Measurements from ENCODE around the gene ZNF503.

The ZNF503 gene

GRCh38 chr10:75435291-75435690, 33.7 kb upstream of the ZNF503 start:
- Histone ChIP-seq H3K27me3 (ENCODE audit: low read length) (no peaks in the 10 kb centered on the region), H3K79me2 (ENCODE audit: insufficient read depth, low read length) (no peaks in the 10 kb centered on the region)
- TF ChIP-seq, protein P1, sequence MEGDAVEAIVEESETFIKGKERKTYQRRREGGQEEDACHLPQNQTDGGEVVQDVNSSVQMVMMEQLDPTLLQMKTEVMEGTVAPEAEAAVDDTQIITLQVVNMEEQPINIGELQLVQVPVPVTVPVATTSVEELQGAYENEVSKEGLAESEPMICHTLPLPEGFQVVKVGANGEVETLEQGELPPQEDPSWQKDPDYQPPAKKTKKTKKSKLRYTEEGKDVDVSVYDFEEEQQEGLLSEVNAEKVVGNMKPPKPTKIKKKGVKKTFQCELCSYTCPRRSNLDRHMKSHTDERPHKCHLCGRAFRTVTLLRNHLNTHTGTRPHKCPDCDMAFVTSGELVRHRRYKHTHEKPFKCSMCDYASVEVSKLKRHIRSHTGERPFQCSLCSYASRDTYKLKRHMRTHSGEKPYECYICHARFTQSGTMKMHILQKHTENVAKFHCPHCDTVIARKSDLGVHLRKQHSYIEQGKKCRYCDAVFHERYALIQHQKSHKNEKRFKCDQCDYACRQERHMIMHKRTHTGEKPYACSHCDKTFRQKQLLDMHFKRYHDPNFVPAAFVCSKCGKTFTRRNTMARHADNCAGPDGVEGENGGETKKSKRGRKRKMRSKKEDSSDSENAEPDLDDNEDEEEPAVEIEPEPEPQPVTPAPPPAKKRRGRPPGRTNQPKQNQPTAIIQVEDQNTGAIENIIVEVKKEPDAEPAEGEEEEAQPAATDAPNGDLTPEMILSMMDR (IDR thresholded peaks at IDR 0.05; ENCODE audit: insufficient read depth, low read length, poor library complexity, severe bottlenecking): no peak
- TF ChIP-seq EZH2phosphoT487 (conservative IDR thresholded peaks at IDR 0.05; ENCODE audit: low read length): no peak

DNA sequence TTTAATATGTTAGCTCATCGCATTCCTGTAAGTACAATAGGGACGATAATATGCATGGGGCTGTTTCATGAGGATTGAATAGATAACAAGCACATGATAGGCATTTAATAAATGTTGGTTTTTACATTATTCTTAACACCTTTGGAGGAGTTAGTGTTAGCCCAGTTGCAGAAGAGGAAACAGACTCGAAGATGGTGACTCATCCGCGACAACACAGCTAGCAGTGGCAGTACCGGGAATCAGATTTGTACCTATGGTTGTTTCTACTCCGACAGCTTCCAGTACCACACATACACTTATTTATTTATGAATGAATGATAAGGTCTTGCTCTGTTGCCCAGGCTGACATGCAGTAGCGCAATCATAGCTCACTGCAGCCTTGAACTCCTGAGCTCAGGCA, 32.7 kb upstream of the ZNF503 start:
- Histone ChIP-seq H3F3A (ENCODE audit: insufficient read depth) (no peaks in the 10 kb centered on the region), H4K20me1 (ENCODE audit: low read depth, low read length) (no peaks in the 10 kb centered on the region), H3K9me3 (ENCODE audit: insufficient read depth, low read length) (no peaks in the 10 kb centered on the region), H2AFZ (ENCODE audit: low read depth, low read length, severe bottlenecking) (no peak overlapping the region), H3K9me2 (replicated peaks; ENCODE audit: insufficient read depth, low read length) (no peaks in the 10 kb centered on the region), H3K79me2 (ENCODE audit: insufficient read depth, low read length) (no peaks in the 10 kb centered on the region), H3K4me3 (ENCODE audit: insufficient read depth, low read length, poor library complexity, severe bottlenecking) (no peak overlapping the region), H3K27ac (ENCODE audit: low read depth, low read length) (no peak overlapping the region), H3K36me3 (ENCODE audit: low read length) (no peaks in the 10 kb centered on the region), H3K27me3 (ENCODE audit: low read length) (no peaks in the 10 kb centered on the region), H3K4me2 (ENCODE audit: low read depth, low read length, poor library complexity, severe bottlenecking) (no peak overlapping the region), H3K9ac (ENCODE audit: low read length) (no peak overlapping the region)
- TF ChIP-seq, protein P1 (IDR thresholded peaks at IDR 0.05; ENCODE audit: insufficient read depth, low read length, poor library complexity, severe bottlenecking): no peak
- TF ChIP-seq EZH2phosphoT487 (conservative IDR thresholded peaks at IDR 0.05; ENCODE audit: low read length): no peak

More at GRCh38 chr10:75435291-75435690, 33.7 kb upstream of the ZNF503 start:
- Histone ChIP-seq H3F3A (ENCODE audit: insufficient read depth) (no peaks in the 10 kb centered on the region), H3K9ac (ENCODE audit: low read length) (no peak overlapping the region), H3K4me2 (ENCODE audit: low read depth, low read length, poor library complexity, severe bottlenecking) (no peak overlapping the region), H3K9me2 (replicated peaks; ENCODE audit: insufficient read depth, low read length) (no peaks in the 10 kb centered on the region), H2AFZ (ENCODE audit: low read depth, low read length, severe bottlenecking) (no peak overlapping the region), H3K27ac (ENCODE audit: low read depth, low read length) (no peak overlapping the region), H3K36me3 (ENCODE audit: low read length) (no peaks in the 10 kb centered on the region), H4K20me1 (ENCODE audit: low read depth, low read length) (no peaks in the 10 kb centered on the region), H3K9me3 (ENCODE audit: insufficient read depth, low read length) (no peaks in the 10 kb centered on the region), H3K4me3 (ENCODE audit: insufficient read depth, low read length, poor library complexity, severe bottlenecking) (no peak overlapping the region)

DNA sequence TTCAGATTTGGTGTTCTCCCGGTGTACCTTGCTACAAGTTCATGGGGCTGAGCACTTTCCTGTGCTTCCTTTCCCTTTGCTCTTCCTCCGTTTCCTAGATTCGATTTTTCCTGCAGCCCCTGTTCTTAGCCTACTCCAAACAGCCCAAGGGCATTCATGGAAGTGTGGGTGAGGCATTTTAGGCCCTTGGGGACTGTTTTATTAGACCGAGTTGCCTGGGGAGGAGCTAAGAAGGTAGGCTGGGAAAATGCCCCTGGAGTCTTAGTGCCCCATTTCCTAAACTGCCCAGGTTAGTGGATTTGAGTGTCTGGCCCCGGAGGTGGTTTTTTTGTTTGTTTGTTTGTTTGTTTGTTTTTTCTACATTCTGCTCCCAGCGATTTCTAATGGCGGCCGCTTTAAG, 31.7 kb upstream of the ZNF503 start:
- no peak overlapping the region for H3K4me2 ChIP-seq (ENCODE audit: low read depth, low read length, poor library complexity, severe bottlenecking)
- H3F3A ChIP-seq (ENCODE audit: insufficient read depth): no peaks in the 10 kb centered on the region
- H3K4me3 ChIP-seq (ENCODE audit: insufficient read depth, low read length, poor library complexity, severe bottlenecking): no peak overlapping the region
- TF ChIP-seq EZH2phosphoT487 (conservative IDR thresholded peaks at IDR 0.05; ENCODE audit: low read length): no peak
- TF ChIP-seq, protein P1 (IDR thresholded peaks at IDR 0.05; ENCODE audit: insufficient read depth, low read length, poor library complexity, severe bottlenecking): no peak
- H3K79me2 ChIP-seq (ENCODE audit: insufficient read depth, low read length): no peaks in the 10 kb centered on the region
- no peaks in the 10 kb centered on the region for H3K27me3 ChIP-seq (ENCODE audit: low read length)
- H2AFZ ChIP-seq (ENCODE audit: low read depth, low read length, severe bottlenecking): no peak overlapping the region
- H4K20me1 ChIP-seq (ENCODE audit: low read depth, low read length): no peaks in the 10 kb centered on the region
- no peaks in the 10 kb centered on the region for H3K36me3 ChIP-seq (ENCODE audit: low read length)
- H3K9ac ChIP-seq (ENCODE audit: low read length): no peak overlapping the region
- H3K27ac ChIP-seq (ENCODE audit: low read depth, low read length): no peak overlapping the region
- H3K9me3 ChIP-seq (ENCODE audit: insufficient read depth, low read length): no peaks in the 10 kb centered on the region
- no peaks in the 10 kb centered on the region for H3K9me2 ChIP-seq (replicated peaks; ENCODE audit: insufficient read depth, low read length)
